Measurements from ENCODE around the gene NR3C2. TPM values are rescaled to one million over a fixed set of nuclear protein-coding genes. Genes with fewer than 3 reads are reported as not detected.

The NR3C2 gene
- total RNA-seq, 1 donor from 2014 or later = 0.79 TPM

DNA sequence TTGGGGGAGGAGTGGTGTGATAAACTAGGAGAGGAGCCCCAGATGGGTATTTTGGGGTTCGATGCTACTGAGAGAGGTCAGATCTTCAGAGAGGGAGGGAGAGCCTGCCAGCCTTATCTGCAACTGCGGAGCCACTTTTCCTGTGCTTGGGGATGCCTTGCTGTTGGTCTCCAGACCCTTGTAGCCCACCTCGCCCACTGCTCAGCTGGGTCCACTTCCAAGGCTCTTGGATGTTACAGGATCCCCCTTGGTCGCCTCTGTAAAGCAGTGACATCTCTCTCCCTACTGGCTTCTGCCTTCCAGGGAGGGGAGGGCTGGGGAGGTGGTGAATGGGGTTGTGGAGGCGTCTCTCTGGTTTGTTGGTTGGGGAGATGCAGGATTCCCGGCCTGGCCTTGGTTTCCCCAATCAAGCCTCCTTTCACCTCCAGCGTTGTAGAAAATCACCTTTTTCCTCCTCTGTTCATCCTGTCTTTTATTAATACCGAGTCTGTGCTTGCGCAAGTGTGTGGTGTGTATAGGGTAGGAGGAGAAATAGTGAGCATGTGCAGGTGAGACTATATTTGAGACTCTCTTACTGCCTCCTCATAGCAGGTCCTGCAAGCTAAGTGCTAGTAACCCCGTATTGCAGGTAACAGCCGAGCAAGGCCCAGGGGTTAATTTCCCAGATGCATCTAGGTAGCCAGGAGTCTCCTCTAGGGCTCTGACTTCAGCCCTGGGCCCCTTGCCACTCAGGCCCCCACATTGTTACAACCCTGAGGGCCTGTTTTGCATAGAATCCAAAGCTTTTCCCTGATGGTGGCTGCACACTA, 372.9 kb downstream of the NR3C2 start:
- Histone ChIP-seq H3K27me3 (ENCODE audit: control insufficient read depth, insufficient read depth, low read length) (no peaks in the 10 kb centered on the region), H3K4me3 (ENCODE audit: low read depth, low read length) (no peak overlapping the region), H3K36me3 (ENCODE audit: control insufficient read depth, insufficient read depth, low read length) (peaks cover 6% of the 10 kb centered on the region)
- FAIRE-seq (no peak), DNase-seq (ENCODE audit: low read depth) (no peak)
- TF ChIP-seq, protein P1, sequence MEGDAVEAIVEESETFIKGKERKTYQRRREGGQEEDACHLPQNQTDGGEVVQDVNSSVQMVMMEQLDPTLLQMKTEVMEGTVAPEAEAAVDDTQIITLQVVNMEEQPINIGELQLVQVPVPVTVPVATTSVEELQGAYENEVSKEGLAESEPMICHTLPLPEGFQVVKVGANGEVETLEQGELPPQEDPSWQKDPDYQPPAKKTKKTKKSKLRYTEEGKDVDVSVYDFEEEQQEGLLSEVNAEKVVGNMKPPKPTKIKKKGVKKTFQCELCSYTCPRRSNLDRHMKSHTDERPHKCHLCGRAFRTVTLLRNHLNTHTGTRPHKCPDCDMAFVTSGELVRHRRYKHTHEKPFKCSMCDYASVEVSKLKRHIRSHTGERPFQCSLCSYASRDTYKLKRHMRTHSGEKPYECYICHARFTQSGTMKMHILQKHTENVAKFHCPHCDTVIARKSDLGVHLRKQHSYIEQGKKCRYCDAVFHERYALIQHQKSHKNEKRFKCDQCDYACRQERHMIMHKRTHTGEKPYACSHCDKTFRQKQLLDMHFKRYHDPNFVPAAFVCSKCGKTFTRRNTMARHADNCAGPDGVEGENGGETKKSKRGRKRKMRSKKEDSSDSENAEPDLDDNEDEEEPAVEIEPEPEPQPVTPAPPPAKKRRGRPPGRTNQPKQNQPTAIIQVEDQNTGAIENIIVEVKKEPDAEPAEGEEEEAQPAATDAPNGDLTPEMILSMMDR (IDR thresholded peaks at IDR 0.05; ENCODE audit: insufficient read depth, low read length, severe bottlenecking) = no peak

DNA sequence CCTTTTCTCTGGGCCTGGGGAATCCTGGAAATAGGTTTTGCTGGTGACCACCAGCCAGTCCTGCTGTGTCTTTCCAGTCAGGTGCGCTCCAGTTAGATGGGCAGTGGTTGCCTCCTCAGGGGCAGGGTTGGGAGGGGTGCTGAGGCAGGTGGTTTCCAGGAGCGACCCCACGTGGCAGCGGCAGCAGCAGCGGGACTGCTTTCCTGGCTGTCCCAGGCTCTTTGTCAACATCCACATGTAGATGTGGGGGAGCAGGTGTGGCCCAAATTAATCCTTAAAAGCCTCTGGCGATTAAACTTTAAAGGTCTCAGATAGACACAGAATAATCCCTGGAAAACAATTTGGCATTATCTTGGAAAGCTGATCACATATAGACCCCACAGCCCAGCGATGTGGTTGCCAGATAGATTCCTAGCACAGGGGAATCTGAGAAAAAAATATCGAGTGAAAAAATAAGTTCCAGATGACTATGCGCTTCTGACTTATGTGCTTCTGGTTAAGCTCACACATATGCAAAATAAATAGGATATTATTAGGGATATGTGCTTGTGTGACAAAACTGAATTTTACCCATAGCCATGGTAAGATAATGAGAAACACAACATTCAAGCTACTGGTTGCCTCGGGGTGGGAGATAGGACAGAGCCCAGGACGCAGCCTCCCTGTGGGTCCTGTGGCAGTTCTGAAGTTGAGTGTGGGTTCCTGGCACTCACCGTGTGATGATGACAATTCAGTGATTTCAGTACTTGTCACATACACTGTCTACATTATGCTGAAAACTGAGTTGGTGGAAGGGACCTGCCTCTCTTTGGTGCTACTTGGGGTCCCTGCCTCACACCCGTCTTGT, 373.9 kb downstream of the NR3C2 start:
- no peaks in the 10 kb centered on the region for H3K27me3 ChIP-seq (ENCODE audit: control insufficient read depth, insufficient read depth, low read length)
- TF ChIP-seq, protein P1 (IDR thresholded peaks at IDR 0.05; ENCODE audit: insufficient read depth, low read length, severe bottlenecking) = no peak
- no peak for FAIRE-seq
- no peak for DNase-seq (ENCODE audit: low read depth)
- H3K36me3 ChIP-seq (ENCODE audit: control insufficient read depth, insufficient read depth, low read length) = peaks cover 6% of the 10 kb centered on the region
- H3K4me3 ChIP-seq (ENCODE audit: low read depth, low read length) = no peak overlapping the region

DNA sequence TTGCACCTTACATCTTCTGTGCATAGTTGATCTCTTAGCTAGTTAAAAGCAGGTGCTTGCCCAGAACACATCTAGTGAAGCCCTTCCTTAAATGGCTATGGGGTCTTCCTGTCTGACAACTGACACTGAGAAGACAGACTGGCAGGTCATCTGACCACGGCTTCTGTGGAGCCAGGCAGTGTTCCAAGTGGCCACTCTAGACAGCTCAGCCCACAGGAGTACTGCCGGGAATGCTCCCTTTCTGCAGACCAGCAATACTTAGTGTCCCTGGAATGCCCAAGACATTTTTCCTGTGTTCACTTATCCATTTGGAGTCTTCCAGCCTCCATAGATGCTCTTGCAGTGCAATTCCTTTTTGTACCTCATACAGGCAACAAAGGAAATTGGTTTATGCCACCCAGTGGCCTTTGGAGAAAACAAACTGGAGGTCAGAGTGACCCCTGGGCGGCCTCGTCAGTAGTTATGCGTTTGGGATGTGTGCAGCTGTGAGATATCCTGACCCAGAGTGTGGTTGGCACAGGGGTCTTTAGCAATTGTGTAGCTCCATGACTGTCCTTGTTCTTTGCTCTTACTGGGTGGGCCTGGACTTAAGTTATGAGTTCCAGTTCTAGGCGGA, 374.8 kb downstream of the NR3C2 start:
- Histone ChIP-seq H3K36me3 (ENCODE audit: control insufficient read depth, insufficient read depth, low read length) (peaks cover 3% of the 10 kb centered on the region), H3K27me3 (ENCODE audit: control insufficient read depth, insufficient read depth, low read length) (no peaks in the 10 kb centered on the region), H3K4me3 (ENCODE audit: low read depth, low read length) (no peak overlapping the region)
- TF ChIP-seq, protein P1 (IDR thresholded peaks at IDR 0.05; ENCODE audit: insufficient read depth, low read length, severe bottlenecking) = no peak
- no peak for FAIRE-seq
- no peak for DNase-seq (ENCODE audit: low read depth)

DNA sequence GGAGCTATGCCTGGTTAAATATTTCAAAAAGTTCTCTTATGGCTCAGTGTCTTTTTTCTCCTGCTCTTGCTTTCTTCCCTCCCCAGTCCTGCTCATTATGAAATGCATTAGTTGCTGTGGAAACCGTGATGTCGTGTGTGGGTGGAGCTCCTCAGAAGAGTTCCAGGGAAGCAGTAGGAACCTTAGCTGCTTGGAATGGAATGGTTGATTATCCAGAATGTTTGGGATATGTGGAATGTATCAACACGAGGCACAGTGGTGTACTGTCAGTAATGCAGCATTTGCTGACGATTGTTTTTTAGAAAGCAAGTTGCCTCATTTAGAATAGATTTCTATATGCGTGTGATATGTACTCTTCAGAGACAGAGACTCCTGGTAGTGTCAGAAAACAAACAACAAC, 377.1 kb downstream of the NR3C2 start:
- Histone ChIP-seq H3K36me3 (ENCODE audit: control insufficient read depth, insufficient read depth, low read length) (no peaks in the 10 kb centered on the region), H3K27me3 (ENCODE audit: control insufficient read depth, insufficient read depth, low read length) (no peaks in the 10 kb centered on the region), H3K4me3 (ENCODE audit: low read depth, low read length) (no peak overlapping the region)
- no peak for FAIRE-seq
- TF ChIP-seq, protein P1 (IDR thresholded peaks at IDR 0.05; ENCODE audit: insufficient read depth, low read length, severe bottlenecking) = no peak
- DNase-seq (ENCODE audit: low read depth) = peak; percentile 29

DNA sequence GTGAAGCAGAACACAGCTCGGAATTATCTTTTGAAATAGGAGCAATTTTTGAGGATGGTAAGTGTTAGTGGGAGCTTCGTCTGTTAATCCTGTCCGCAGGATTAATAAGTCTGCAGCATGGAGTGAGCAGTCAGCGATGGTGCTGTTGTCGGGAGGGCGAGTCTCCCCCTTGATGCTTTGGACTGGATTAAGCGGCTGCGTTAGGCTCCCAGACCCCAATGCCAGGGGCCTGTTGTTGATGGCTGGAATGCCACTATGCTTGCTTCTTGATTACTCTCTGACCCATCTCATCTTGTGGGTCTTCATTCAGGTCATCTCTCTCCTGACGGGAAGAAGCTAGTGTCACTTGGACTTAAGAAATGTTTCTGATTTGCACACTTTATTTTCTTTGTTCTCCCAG, 377.8 kb downstream of the NR3C2 start:
- no peak overlapping the region for H3K4me3 ChIP-seq (ENCODE audit: low read depth, low read length)
- H3K36me3 ChIP-seq (ENCODE audit: control insufficient read depth, insufficient read depth, low read length) = no peaks in the 10 kb centered on the region
- FAIRE-seq (no peak), DNase-seq (ENCODE audit: low read depth) (no peak)
- no peaks in the 10 kb centered on the region for H3K27me3 ChIP-seq (ENCODE audit: control insufficient read depth, insufficient read depth, low read length)
- TF ChIP-seq, protein P1 (IDR thresholded peaks at IDR 0.05; ENCODE audit: insufficient read depth, low read length, severe bottlenecking) = no peak
